ENCODE results near the gene SLC22A16. TPM values are rescaled to one million over a fixed set of nuclear protein-coding genes. Genes with fewer than 3 reads are reported as not detected.

Gene SLC22A16
- total and polyA plus RNA-seq, 4 donors = 0.08 to 22.5 TPM; not detected in 2

- TF ChIP-seq FOXA1 (IDR thresholded peaks at IDR 0.05) (no peak), CTCF (IDR thresholded peaks at IDR 0.05; ENCODE audit: low read depth, low read length, missing input control) (no peak), NR2F2 (IDR thresholded peaks at IDR 0.05) (no peak), TAF1 (conservative IDR thresholded peaks at IDR 0.05) (no peak), MAX (IDR thresholded peaks at IDR 0.05) (no peak), HNF4G (IDR thresholded peaks at IDR 0.05) (no peak), GABPA (IDR thresholded peaks at IDR 0.05 in 1 of 2, conservative IDR thresholded peaks at IDR 0.05 in 1 of 2) (no peak), RAD21 (IDR thresholded peaks at IDR 0.05) (no peak), RXRA (IDR thresholded peaks at IDR 0.05) (no peak), SP1 (IDR thresholded peaks at IDR 0.05) (no peak)
- TF ChIP-seq, protein P1, sequence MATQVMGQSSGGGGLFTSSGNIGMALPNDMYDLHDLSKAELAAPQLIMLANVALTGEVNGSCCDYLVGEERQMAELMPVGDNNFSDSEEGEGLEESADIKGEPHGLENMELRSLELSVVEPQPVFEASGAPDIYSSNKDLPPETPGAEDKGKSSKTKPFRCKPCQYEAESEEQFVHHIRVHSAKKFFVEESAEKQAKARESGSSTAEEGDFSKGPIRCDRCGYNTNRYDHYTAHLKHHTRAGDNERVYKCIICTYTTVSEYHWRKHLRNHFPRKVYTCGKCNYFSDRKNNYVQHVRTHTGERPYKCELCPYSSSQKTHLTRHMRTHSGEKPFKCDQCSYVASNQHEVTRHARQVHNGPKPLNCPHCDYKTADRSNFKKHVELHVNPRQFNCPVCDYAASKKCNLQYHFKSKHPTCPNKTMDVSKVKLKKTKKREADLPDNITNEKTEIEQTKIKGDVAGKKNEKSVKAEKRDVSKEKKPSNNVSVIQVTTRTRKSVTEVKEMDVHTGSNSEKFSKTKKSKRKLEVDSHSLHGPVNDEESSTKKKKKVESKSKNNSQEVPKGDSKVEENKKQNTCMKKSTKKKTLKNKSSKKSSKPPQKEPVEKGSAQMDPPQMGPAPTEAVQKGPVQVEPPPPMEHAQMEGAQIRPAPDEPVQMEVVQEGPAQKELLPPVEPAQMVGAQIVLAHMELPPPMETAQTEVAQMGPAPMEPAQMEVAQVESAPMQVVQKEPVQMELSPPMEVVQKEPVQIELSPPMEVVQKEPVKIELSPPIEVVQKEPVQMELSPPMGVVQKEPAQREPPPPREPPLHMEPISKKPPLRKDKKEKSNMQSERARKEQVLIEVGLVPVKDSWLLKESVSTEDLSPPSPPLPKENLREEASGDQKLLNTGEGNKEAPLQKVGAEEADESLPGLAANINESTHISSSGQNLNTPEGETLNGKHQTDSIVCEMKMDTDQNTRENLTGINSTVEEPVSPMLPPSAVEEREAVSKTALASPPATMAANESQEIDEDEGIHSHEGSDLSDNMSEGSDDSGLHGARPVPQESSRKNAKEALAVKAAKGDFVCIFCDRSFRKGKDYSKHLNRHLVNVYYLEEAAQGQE (IDR thresholded peaks at IDR 0.05) = no peak
- Histone ChIP-seq H3K36me3 (ENCODE audit: control insufficient read depth in 4 of 4, insufficient read depth in 3 of 4, low read depth in 1 of 4, low read length in 3 of 4) (no peaks in the 10 kb centered on the region), H3K9ac (ENCODE audit: low read depth in 1 of 2, low read length in 2 of 2) (no peak overlapping the region), H3K4me3 (ENCODE audit: low read depth in 1 of 3, low read length in 3 of 3) (no peak overlapping the region), H3K4me1 (ENCODE audit: control insufficient read depth in 4 of 4, insufficient read depth in 4 of 4, low read length in 3 of 4) (peaks cover 0 to 2% (median 0%) of the 10 kb centered on the region in 4 donors), H3K9me3 (ENCODE audit: control insufficient read depth in 4 of 4, low read length in 3 of 4) (no peaks in the 10 kb centered on the region), H3K27ac (ENCODE audit: low read depth in 1 of 2, low read length in 2 of 2) (no peak overlapping the region), H3K27me3 (ENCODE audit: control insufficient read depth in 4 of 4, insufficient read depth in 4 of 4, low read length in 3 of 4) (no peaks in the 10 kb centered on the region)
- 99% methylated on average over 3 of the region's 3 CpGs for WGBS
- no peak for DNase-seq (ENCODE audit: low spot score)
These were observed 4.6 kb downstream of the SLC22A16 start for GRCh38 chr6:110471726-110472365.

DNA sequence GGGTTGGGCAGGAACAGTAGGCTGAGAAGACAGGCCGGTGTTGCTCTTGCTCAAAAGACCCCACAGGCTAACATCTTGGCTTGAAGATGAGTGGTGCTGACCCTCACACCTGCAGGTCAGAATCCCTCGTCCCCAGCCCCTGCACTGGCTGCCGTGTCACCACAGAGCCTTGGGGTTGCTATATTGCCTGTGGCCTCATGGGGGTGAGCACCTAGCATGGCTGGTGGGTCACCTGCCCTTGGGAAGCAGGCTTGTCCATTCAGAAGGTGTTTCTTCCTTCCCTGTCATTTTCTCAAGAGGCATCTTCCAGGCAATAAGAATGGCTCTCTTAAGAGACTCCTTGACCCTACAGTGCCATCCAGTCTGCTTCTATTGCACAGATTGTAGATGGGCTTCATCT lies 7.7 kb downstream of the SLC22A16 start:
- TF ChIP-seq ATF3 (IDR thresholded peaks at IDR 0.05) = no peak
- TF ChIP-seq NR2F2 (IDR thresholded peaks at IDR 0.05) = no peak
- no peak for TF ChIP-seq GABPA (IDR thresholded peaks at IDR 0.05 in 1 of 2, conservative IDR thresholded peaks at IDR 0.05 in 1 of 2)
- no peak for TF ChIP-seq SP1 (IDR thresholded peaks at IDR 0.05)
- no peak for TF ChIP-seq MAX (IDR thresholded peaks at IDR 0.05)
- no peak for TF ChIP-seq YY1 (IDR thresholded peaks at IDR 0.05)
- no peak for TF ChIP-seq HNF4G (IDR thresholded peaks at IDR 0.05)
- no peak for TF ChIP-seq TAF1 (conservative IDR thresholded peaks at IDR 0.05)
- TF ChIP-seq, protein P1 (IDR thresholded peaks at IDR 0.05) = no peak
- TF ChIP-seq JUND (IDR thresholded peaks at IDR 0.05) = no peak
- TF ChIP-seq CTCF (IDR thresholded peaks at IDR 0.05; ENCODE audit: low read depth, low read length, missing input control) = no peak
- 87% methylated on average over 3 of the region's 3 CpGs for WGBS
- no peak overlapping the region for H3K4me3 ChIP-seq (ENCODE audit: low read depth in 1 of 3, low read length in 3 of 3)
- no peak overlapping the region for H3K27ac ChIP-seq (ENCODE audit: low read depth in 1 of 2, low read length in 2 of 2)
- no peak overlapping the region for H3K9ac ChIP-seq (ENCODE audit: low read depth in 1 of 2, low read length in 2 of 2)
- H3K4me1 ChIP-seq (ENCODE audit: control insufficient read depth in 4 of 4, insufficient read depth in 4 of 4, low read length in 3 of 4) = no peaks in the 10 kb centered on the region
- H3K9me3 ChIP-seq (ENCODE audit: control insufficient read depth in 4 of 4, low read length in 3 of 4) = no peaks in the 10 kb centered on the region
- H3K36me3 ChIP-seq (ENCODE audit: control insufficient read depth in 4 of 4, insufficient read depth in 3 of 4, low read depth in 1 of 4, low read length in 3 of 4) = no peaks in the 10 kb centered on the region
- DNase-seq (ENCODE audit: low spot score) = no peak
- H3K27me3 ChIP-seq (ENCODE audit: control insufficient read depth in 4 of 4, insufficient read depth in 4 of 4, low read length in 3 of 4) = no peaks in the 10 kb centered on the region
